HG02870 (cell line): ENCODE data around the gene PTPN11.
"Not testable (repeated sequence)": the region's sequence is repeated elsewhere in the genome, so short reads cannot be mapped to it uniquely, and the experiment has no call there.

Experiments
- ATAC-seq: cut with Tn5 transposase; IDR thresholded peaks from one replicate; pipeline ENCODE4 v1.9.1; 2021; ENCODE audit warnings: mild to moderate bottlenecking, moderate library complexity; ENCODE audit not compliant: unreplicated experiment

PTPN11 gene

GRCh38 chr12:112409064-112409905 is 9.5 kb upstream of the PTPN11 start, which contains the start of gene RPL6:
Gene RPL6, minus strand, starts transcription at chr12:112409605. Its CDS starts 949 bp downstream, at chr12:112408656.
- ATAC-seq, result peak; percentile 85

- ATAC-seq, result no peak
Observed at GRCh38 chr12:112409906-112410244, 8.9 kb upstream of the PTPN11 start.

- ATAC-seq, result no peak
Observed at GRCh38 chr12:112413855-112414625, 4.7 kb upstream of the PTPN11 start.

- not testable (repeated sequence) for ATAC-seq
Observed at GRCh38 chr12:112415457-112415856, 3.3 kb upstream of the PTPN11 start.

GRCh38 chr12:112418273-112418607 is 507 bp upstream of the PTPN11 start:
- ATAC-seq, result no peak

- ATAC-seq, result peak; percentile 33
Observed at GRCh38 chr12:112419297-112420133, 768 bp downstream of the PTPN11 start.

GRCh38 chr12:112420740-112421139 is 2.0 kb downstream of the PTPN11 start:
- no peak for ATAC-seq

- no peak for ATAC-seq
Observed at GRCh38 chr12:112421363-112421762, 2.6 kb downstream of the PTPN11 start.

GRCh38 chr12:112422531-112422930 is 3.8 kb downstream of the PTPN11 start:
- ATAC-seq, result no peak

GRCh38 chr12:112424126-112424525 is 5.4 kb downstream of the PTPN11 start:
- no peak for ATAC-seq

- ATAC-seq, result no peak
Observed at GRCh38 chr12:112425582-112426382, 7.0 kb downstream of the PTPN11 start.

- ATAC-seq, result no peak
Observed at GRCh38 chr12:112427760-112428159, 9.0 kb downstream of the PTPN11 start.

GRCh38 chr12:112430929-112431328 is 12.2 kb downstream of the PTPN11 start:
- ATAC-seq, result no peak

GRCh38 chr12:112431965-112432364 is 13.2 kb downstream of the PTPN11 start:
- ATAC-seq, result no peak

- no peak for ATAC-seq
Observed at GRCh38 chr12:112433551-112433950, 14.8 kb downstream of the PTPN11 start.

- not testable (repeated sequence) for ATAC-seq
Observed at GRCh38 chr12:112438645-112439044, 19.9 kb downstream of the PTPN11 start.

GRCh38 chr12:112439769-112440168 is 21.0 kb downstream of the PTPN11 start:
- ATAC-seq, result no peak

GRCh38 chr12:112440653-112441052 is 21.9 kb downstream of the PTPN11 start:
- not testable (repeated sequence) for ATAC-seq

GRCh38 chr12:112443916-112444315 is 25.2 kb downstream of the PTPN11 start:
- no peak for ATAC-seq

GRCh38 chr12:112446008-112446725 is 27.4 kb downstream of the PTPN11 start:
- ATAC-seq, result no peak
